SU-DHL-6 (cell line): Measurements from ENCODE around the gene ABTB2.

Experiments
- H2AFZ ChIP-seq: fragments of 200-600 bp; sonication (generic); 2 replicates; pipeline ENCODE4 v1.6.1; 2014; ENCODE audit warnings: low read depth, mild to moderate bottlenecking, moderate library complexity, mixed read lengths, antibody characterized with exemption, low read length; ENCODE audit not compliant: severe bottlenecking
- H3F3A ChIP-seq: fragments of 200-600 bp; shearing (Covaris generic); 2 replicates; pipeline ENCODE4 v1.6.0; 2016; ENCODE audit warnings: antibody characterized with exemption, mild to moderate bottlenecking; ENCODE audit not compliant: insufficient read depth
- H3K27ac ChIP-seq: fragments of 200-600 bp; sonication (generic); 2 replicates; pipeline ENCODE4 v1.5.1; 2016; ENCODE audit warnings: low read depth, mild to moderate bottlenecking, low read length, moderate library complexity, mixed read lengths
- H3K27me3 ChIP-seq: fragments of 200-600 bp; sonication (generic), shearing (Covaris generic); 2 replicates; pipeline ENCODE4 v1.6.0; 2014; ENCODE audit warnings: mild to moderate bottlenecking, low read length
- H3K36me3 ChIP-seq: fragments of 200-600 bp; sonication (generic); 2 replicates; pipeline ENCODE4 v1.6.1; 2014; ENCODE audit warnings: mild to moderate bottlenecking, low read length, mixed read lengths
- H3K4me2 ChIP-seq: fragments of 300-600, 200-600 bp; shearing (Covaris generic), sonication (generic); 2 replicates; pipeline ENCODE4 v1.6.0; 2014; ENCODE audit warnings: low read length, low read depth, mild to moderate bottlenecking; ENCODE audit not compliant: poor library complexity, severe bottlenecking
- H3K4me3 ChIP-seq: fragments of 200-600 bp; sonication (generic); 2 replicates; pipeline ENCODE4 v1.5.1; 2014; ENCODE audit warnings: antibody characterized with exemption, low read length, mild to moderate bottlenecking, mixed read lengths; ENCODE audit not compliant: insufficient read depth, poor library complexity, severe bottlenecking
- H3K79me2 ChIP-seq: fragments of 200-600 bp; sonication (generic); 2 replicates; pipeline ENCODE4 v1.6.1; 2014; ENCODE audit warnings: mild to moderate bottlenecking, low read length, moderate library complexity; ENCODE audit not compliant: insufficient read depth
- H3K9ac ChIP-seq: fragments of 200-600 bp; sonication (generic); 2 replicates; pipeline ENCODE4 v1.7.0; 2014; ENCODE audit warnings: mild to moderate bottlenecking, low read length
- H3K9me2 ChIP-seq: fragments of 200-600 bp; sonication (generic); replicated peaks from 2 replicates; pipeline ENCODE4 v1.6.1; 2014; ENCODE audit warnings: low read length; ENCODE audit not compliant: insufficient read depth
- H3K9me3 ChIP-seq: fragments of 200-600 bp; sonication (generic); 2 replicates; pipeline ENCODE4 v1.6.1; 2014; ENCODE audit warnings: low read length, mixed read lengths; ENCODE audit not compliant: insufficient read depth
- H4K20me1 ChIP-seq: fragments of 200-600 bp; sonication (generic); 2 replicates; pipeline ENCODE4 v1.6.1; 2014; ENCODE audit warnings: low read depth, mild to moderate bottlenecking, antibody characterized with exemption, low read length, moderate library complexity, mixed read lengths
- CTCF ChIP-seq: fragments of 200-600 bp; sonication (generic); IDR thresholded peaks from one replicate; pipeline ENCODE4 v1.5.1; 2017; ENCODE audit warnings: antibody characterized with exemption, mild to moderate bottlenecking, low read length, moderate library complexity; ENCODE audit not compliant: insufficient read depth, poor library complexity, severe bottlenecking
- EZH2phosphoT487 ChIP-seq: fragments of 200-600 bp; sonication (generic), shearing (Covaris generic); conservative IDR thresholded peaks from 2 replicates; pipeline ENCODE4 v1.6.1; 2018; ENCODE audit warnings: mild to moderate bottlenecking, antibody characterized with exemption, low read length, moderate library complexity, mixed read lengths

ABTB2 gene

GRCh38 chr11:34215806-34216453 lies 141.9 kb downstream of the ABTB2 start:
- Histone ChIP-seq H3K79me2 (no peaks in the 10 kb centered on the region), H2AFZ (no peak overlapping the region), H3K9me2 (no peaks in the 10 kb centered on the region), H3F3A (no peaks in the 10 kb centered on the region), H4K20me1 (no peaks in the 10 kb centered on the region), H3K4me3 (no peak overlapping the region), H3K9ac (no peak overlapping the region), H3K27me3 (no peaks in the 10 kb centered on the region), H3K36me3 (no peaks in the 10 kb centered on the region), H3K9me3 (no peaks in the 10 kb centered on the region), H3K4me2 (no peak overlapping the region), H3K27ac (no peak overlapping the region)
- no peak for TF ChIP-seq EZH2phosphoT487
- no peak for TF ChIP-seq CTCF

DNA sequence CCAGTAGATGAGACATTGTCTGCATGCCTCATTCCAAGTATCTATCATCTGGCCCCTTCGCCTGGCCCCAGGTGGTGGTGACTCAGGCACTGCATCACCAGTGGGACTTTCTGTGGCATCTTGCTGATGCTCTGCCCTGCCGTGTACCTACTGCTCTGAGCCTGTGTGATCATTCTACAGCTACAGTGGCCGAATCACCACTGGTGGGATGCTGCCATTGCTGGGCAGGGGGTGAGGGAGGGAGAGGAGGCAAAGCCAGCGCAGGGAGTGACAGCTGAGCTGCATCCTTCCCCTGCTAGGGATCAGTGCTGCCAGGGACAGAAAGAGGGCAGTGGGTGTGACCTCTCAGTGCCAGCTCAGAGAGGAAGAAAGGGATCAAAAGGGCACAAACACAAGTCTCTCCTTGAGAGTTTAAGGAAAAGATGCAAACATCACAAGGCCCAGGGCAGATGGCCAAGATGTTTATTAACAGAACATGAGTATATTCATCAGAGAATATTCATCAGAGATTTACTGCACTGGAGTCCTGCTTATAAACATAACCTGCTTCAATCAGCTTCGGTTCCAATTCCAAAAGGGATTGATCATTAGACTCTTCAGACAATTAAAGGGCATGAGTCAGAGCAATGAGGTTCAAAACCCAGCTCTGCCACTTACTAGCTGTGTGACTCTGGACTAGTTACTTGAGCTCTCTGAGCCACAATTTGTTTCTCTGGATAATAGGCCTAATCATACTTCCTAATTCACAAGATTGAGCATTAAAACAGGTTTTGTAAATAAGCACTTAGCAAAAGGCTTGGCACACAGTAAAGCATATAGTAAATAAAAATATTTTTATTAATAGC lies 142.6 kb downstream of the ABTB2 start:
- Histone ChIP-seq H3K4me3 (no peak overlapping the region), H2AFZ (no peak overlapping the region)
- no peak for TF ChIP-seq EZH2phosphoT487
- no peak for TF ChIP-seq CTCF

DNA sequence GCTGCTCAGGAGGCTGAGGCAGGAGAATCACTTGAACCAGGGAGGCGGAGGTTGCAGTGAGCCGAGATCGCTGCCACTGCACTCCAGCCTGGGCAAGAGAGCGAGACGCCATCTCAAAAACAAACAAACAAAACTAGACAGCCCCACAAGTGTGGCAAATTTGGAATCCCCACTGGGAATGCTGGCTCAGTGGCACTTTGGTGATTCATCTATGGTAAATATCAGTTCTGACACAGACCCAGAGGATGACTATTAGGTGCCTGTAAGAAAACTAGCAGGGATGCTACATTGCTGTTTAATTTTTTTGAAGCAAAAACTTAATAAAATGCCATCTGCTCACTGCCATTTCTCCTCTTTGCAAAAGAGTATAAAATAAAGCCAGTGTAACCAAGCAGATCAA lies 144.4 kb downstream of the ABTB2 start:
- Histone ChIP-seq H3K9me2 (no peaks in the 10 kb centered on the region), H2AFZ (no peak overlapping the region), H3K36me3 (no peaks in the 10 kb centered on the region), H3K9ac (no peak overlapping the region), H3K9me3 (no peaks in the 10 kb centered on the region), H3F3A (no peaks in the 10 kb centered on the region), H3K4me2 (no peak overlapping the region), H3K27ac (no peak overlapping the region), H3K27me3 (no peaks in the 10 kb centered on the region), H3K4me3 (no peak overlapping the region), H4K20me1 (no peaks in the 10 kb centered on the region), H3K79me2 (no peaks in the 10 kb centered on the region)
- TF ChIP-seq EZH2phosphoT487 (no peak), CTCF (no peak)

More for the DNA sequence above, 142.6 kb downstream of the ABTB2 start:
- no peaks in the 10 kb centered on the region for H3K36me3 ChIP-seq
- no peaks in the 10 kb centered on the region for H3K27me3 ChIP-seq
- no peak overlapping the region for H3K9ac ChIP-seq
- no peak overlapping the region for H3K4me2 ChIP-seq
- H3K9me2 ChIP-seq: no peaks in the 10 kb centered on the region
- no peaks in the 10 kb centered on the region for H4K20me1 ChIP-seq
- H3K27ac ChIP-seq: no peak overlapping the region
- no peaks in the 10 kb centered on the region for H3K79me2 ChIP-seq
- no peaks in the 10 kb centered on the region for H3K9me3 ChIP-seq
- no peaks in the 10 kb centered on the region for H3F3A ChIP-seq
